HG03521 (cell line): Measurements from ENCODE around the gene RMDN3.

Experiments used
- ATAC-seq: cut with Tn5 transposase; IDR thresholded peaks from one replicate; pipeline ENCODE4 v1.9.1; 2021; ENCODE audit warnings: mild to moderate bottlenecking, moderate library complexity; ENCODE audit not compliant: unreplicated experiment

The RMDN3 gene

GRCh38 chr15:40695469-40695890 lies 59.6 kb downstream of the RMDN3 start:
- peak; percentile 19 for ATAC-seq

DNA sequence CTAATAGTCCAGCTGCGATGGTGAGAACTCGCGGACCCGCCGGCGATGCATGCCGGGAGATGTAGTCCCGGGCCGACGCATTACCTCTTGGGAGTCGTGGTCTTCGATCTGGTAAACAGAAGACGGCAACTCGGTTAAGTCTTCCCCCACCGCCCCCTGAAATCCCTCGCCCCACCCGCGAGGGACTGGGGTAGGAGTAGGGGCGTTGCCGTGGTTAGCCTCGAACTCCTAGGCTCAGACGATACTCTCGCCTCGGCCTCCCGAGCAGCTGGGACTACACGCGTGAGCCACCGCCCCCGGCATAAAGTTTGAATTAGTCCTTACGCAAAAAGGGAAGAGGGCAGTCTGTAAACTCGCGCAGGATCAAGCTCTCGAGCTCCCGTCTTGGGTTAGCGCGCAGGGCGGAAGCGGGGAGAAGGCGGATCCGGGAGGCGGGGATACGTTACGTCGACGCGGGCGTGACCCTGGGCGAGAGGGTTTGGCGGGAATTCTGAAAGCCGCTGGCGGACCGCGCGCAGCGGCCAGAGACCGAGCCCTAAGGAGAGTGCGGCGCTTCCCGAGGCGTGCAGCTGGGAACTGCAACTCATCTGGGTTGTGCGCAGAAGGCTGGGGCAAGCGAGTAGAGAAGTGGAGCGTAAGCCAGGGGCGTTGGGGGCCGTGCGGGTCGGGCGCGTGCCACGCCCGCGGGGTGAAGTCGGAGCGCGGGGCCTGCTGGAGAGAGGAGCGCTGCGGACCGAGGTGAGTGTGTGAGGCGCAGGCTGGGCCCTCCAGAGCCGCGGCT lies 60.2 kb downstream of the RMDN3 start, which contains the start of gene RAD51:
Gene RAD51, plus strand, starts transcription at position 487 of the 781 bp plus-strand sequence. CDS start 3,585 bp downstream, outside the sequence.
- ATAC-seq: peak; percentile 82

- ATAC-seq: no peak
Measured at GRCh38 chr15:40693904-40694687, 61.0 kb downstream of the RMDN3 start.

DNA sequence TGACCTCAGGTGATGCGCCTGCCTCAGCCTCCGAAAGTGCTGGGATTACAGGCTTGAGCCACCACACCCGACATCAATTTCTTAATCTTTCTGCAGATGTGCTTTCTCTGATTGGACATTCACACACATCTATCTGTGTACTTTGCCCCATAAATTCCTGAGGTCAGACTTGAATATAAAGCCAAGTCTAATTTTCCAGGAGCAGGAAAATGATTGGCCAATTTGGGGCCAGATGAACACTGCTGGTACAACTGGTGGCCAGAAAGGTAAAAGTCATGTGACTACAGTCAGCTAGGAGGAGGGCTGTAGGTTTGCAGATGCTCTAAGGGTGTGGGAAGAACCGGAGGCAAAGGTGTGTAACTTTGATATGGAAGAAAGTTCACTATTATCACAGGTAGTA lies 63.3 kb downstream of the RMDN3 start:
- no peak for ATAC-seq

DNA sequence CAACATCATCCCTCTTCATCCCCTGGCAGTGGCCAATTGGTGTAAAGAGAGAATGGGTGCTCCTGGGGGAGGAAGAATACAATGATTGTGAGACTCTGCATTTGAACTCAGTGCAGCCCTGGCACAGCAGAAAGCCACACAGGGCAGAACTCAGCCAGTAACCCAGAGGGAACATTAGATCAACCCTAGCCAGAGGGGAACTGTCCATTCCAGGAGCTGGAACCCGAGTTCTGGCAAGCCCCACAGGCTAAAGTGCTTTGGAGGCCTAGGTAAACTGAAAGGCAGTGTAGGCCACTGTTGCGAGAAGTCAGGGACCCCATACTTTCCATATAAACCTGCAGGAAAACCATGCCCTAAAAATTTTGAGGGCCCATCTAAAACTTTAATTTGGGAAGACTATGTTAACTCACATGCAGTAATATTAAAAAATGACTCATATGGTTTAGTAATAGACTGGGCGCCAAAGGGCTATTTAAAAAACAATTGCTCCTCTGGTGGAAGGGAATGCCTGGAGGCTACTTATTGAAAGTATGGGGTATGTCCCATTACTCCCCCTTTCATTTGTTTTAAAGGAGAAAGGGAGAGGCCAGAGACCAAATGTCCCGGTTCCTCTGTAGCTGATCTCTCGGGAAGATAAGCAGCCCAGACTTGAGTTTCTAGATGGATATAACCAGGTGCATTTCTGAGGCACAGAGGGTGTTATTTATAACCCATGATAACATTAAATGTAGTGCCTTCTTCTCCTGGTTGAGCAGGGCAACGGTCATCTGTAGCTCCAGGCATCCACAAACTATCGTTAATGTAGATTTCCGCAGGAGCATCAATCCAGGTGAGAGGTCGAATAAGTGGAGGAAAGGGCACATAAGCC lies 65.9 kb downstream of the RMDN3 start:
- ATAC-seq: no peak
